Measurements from ENCODE around the gene DUSP3. TPM values are rescaled to one million over a fixed set of nuclear protein-coding genes. Genes with fewer than 3 reads are reported as not detected.

Gene DUSP3
- total RNA-seq (10 to 100 TPM; 15.5 to 19.0 TPM), total RNA-seq (15.3 to 26.5 reads per million in 2 donors)

DNA sequence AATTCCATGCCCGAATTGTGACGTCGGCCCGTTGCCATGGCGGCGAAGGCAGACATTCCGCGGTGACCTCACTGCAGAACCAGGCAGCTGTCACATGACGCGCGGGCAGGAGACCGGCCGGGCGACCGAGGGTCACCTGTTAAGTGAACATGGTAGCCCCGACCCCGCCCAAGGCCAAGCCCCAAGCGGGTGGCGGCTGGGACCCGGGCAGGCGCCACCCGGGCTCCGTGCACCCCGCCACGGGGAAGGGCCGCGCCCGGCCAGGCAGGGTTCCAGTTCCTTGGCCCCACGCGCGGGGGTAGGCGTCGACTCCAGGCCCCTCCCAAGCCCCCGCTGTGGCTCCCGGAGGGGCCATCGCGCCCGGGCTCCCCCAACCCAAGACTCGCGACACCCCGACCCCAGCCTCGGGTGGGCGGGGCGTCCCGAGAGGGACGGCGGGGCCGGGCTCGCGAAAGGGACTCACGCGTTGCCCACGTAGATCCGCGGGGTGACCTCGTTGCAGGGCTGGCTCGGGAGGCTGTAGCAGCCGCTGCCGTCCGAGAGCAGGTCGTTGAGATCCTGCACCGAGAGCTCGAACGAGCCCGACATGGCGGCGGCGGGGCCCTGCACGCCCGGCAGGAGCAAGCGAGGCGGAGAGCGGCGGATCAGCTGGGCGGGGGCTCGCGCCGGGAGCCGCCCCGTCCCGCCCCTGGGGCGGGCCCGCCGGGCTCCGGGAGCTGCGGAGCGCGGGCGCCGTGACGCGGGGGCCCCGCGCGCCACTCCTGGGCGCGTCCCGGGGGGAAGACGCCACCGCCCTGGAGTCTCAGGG, at the start of gene DUSP3:
TSS of gene DUSP3 (minus strand) at position 641 of the 808 bp plus-strand sequence. CDS start at position 588, 53 bp downstream.
- H3K4me1 Mint-ChIP-seq = peaks cover 10% of the 10 kb centered on the region
- H3K27ac Mint-ChIP-seq = no peak within 1 kb of the TSS

DNA sequence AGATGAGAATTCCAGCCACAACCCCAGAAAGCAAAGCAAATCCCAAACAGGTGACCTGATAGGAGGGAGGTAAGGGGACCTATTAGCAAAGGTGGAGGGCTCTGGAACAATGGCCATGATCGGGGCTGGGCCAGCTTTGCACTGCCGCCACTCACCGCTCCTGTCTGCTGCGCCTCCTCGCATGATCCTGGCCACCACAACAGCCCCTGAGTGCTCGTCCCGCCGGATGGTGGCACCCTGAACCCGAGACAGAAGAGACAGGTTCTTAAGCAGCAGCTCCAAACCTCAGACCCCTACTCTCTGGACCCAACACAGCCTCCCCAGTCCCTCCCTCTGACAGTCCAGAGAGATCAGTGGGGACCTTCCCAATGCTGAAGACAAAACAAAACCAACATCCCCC, 48.8 kb upstream of the DUSP3 start:
- DNase-seq (no peak), ATAC-seq (no peak)
- Mint-ChIP-seq H3K36me3 (ENCODE audit: low read depth) (no peaks in the 10 kb centered on the region), H3K27ac (no peak overlapping the region), H3K27me3 (peaks cover 5% of the 10 kb centered on the region), H3K4me1 (peaks cover 6% of the 10 kb centered on the region), H3K4me3 (no peak overlapping the region)
- H3K9me3 ChIP-seq (ENCODE audit: control insufficient read depth, low read length, poor library complexity, severe bottlenecking) = no peaks in the 10 kb centered on the region

More for the DNA sequence above, at the start of gene DUSP3:
- Mint-ChIP-seq H3K27me3 (peaks cover 33% of the 10 kb centered on the region), H3K4me3 (peak within 1 kb of the TSS; percentile 86), H3K36me3 (ENCODE audit: low read depth) (peaks cover 2% of the 10 kb centered on the region)
- ATAC-seq (peak; percentile 97), DNase-seq (peak; percentile 65 to 73 (median 73))
- no peaks in the 10 kb centered on the region for H3K9me3 ChIP-seq (ENCODE audit: control insufficient read depth, low read length, poor library complexity, severe bottlenecking)

DNA sequence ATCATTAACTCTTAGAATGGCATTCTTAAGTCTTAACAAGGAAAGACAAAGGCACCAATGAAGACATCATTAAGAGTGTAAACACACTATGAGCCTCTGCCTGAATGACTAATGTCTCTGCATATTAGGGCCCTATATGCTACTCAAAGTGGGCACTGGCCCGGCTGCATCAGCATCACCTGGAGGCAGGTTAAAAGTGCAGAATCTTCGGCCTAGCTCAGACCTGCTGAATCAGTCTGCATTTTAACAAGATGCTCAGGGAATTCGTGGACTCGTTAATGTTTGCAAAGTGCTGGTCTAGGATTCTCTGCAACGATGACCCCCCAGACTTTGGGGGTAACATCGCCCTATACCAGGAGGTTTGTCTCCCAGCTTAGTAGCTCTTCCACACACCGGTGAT, 47.4 kb upstream of the DUSP3 start:
- no peak overlapping the region for H3K4me3 Mint-ChIP-seq
- ATAC-seq = no peak
- DNase-seq = no peak
- no peaks in the 10 kb centered on the region for H3K9me3 ChIP-seq (ENCODE audit: control insufficient read depth, low read length, poor library complexity, severe bottlenecking)
- no peak overlapping the region for H3K27ac Mint-ChIP-seq
- peaks cover 5% of the 10 kb centered on the region for H3K27me3 Mint-ChIP-seq
- H3K36me3 Mint-ChIP-seq (ENCODE audit: low read depth) = no peaks in the 10 kb centered on the region
- H3K4me1 Mint-ChIP-seq = peaks cover 6% of the 10 kb centered on the region

DNA sequence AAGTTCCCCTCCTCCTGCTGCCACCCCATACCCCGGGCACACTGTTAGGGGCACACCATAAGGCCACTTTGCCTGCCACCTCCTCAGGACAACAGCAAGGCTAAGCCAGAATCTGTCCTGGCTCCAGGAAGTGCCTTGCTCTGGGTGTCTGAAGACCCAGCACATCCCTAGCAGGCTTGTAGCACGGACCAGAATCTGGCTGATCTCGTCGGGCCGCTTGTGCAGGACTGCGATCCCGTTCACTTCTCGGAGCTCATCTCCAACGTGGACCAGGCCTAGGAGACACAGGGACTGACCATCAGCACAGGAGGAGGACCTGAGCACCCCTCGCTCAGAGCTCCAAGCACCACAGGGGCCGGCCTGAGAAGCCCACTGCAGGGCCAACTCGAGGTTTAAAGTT, 46.8 kb upstream of the DUSP3 start:
- DNase-seq = no peak
- peaks cover under 1% of the 10 kb centered on the region for H3K27me3 Mint-ChIP-seq
- H3K27ac Mint-ChIP-seq = no peak overlapping the region
- peaks cover 1% of the 10 kb centered on the region for H3K36me3 Mint-ChIP-seq (ENCODE audit: low read depth)
- ATAC-seq = no peak
- H3K4me3 Mint-ChIP-seq = no peak overlapping the region
- H3K4me1 Mint-ChIP-seq = peaks cover 3% of the 10 kb centered on the region
- H3K9me3 ChIP-seq (ENCODE audit: control insufficient read depth, low read length, poor library complexity, severe bottlenecking) = no peaks in the 10 kb centered on the region

DNA sequence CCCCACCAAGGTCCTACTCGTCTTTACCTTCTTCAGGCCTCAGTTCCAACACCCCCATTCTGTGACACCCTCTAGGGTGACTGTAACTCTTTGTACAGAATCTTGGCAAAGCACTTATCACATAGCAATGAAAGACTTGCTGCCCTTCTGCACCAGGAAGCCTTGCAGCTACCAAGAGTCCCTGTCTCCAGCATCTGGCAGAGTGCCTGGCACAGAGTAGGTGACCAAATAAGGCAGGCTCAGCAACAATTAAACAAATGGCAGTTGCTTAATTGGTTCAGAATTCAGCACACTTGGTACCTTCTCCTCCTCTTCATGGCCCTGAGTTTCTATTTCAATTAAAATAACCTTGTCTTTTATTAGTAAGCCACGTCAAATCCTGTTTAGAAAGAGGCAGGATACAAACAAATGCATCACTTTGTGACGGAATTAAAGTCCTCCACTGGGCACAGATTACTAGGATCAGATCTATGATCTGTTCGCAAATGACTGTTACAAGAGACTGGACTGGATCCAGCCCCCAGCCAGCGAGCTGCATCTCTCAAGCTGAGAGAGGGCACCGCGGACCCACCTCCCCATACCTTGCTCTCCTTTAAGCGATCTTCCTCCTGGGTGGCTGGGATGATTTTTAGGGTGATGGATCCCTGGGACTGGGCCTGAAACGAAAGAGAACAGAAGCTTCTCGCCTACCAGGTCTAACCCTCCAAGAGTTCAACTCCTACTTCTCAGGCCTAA, 44.7 kb upstream of the DUSP3 start:
- no peaks in the 10 kb centered on the region for H3K27me3 Mint-ChIP-seq
- peaks cover 2% of the 10 kb centered on the region for H3K36me3 Mint-ChIP-seq (ENCODE audit: low read depth)
- ATAC-seq = no peak
- peaks cover 3% of the 10 kb centered on the region for H3K4me1 Mint-ChIP-seq
- no peak overlapping the region for H3K27ac Mint-ChIP-seq
- no peaks in the 10 kb centered on the region for H3K9me3 ChIP-seq (ENCODE audit: control insufficient read depth, low read length, poor library complexity, severe bottlenecking)
- no peak for DNase-seq
- H3K4me3 Mint-ChIP-seq = no peak overlapping the region

DNA sequence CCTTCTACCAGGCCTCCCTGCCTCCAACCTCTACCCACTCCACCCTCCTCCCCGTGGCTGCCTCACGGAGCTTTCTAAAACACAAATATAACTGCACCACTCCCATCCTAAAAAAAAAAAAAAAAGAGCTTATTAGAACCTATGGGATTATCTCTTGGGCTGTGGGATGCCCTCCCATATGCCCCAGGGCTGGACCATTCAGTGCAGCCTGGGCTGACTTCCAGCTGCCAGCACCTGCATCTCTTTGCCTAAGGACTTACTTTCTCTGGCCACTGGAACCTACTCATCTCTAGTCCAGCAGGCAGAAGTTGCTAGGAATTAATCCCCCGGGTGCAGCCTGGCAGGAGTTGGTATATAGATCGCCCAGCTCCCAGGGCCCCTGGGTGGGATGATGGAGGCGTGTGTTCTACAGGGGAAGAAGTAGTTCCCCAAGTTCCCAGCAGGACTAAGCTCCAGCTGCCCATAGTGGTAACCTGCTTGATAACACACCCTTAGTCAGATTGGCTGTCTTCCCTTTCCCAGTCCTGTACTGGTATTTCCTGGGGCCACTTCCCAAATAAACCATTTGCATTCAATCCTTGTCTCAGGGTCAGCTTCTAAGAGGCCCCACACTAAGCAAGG, 43.9 kb upstream of the DUSP3 start:
- no peak for ATAC-seq
- H3K36me3 Mint-ChIP-seq (ENCODE audit: low read depth) = peaks cover 2% of the 10 kb centered on the region

DNA sequence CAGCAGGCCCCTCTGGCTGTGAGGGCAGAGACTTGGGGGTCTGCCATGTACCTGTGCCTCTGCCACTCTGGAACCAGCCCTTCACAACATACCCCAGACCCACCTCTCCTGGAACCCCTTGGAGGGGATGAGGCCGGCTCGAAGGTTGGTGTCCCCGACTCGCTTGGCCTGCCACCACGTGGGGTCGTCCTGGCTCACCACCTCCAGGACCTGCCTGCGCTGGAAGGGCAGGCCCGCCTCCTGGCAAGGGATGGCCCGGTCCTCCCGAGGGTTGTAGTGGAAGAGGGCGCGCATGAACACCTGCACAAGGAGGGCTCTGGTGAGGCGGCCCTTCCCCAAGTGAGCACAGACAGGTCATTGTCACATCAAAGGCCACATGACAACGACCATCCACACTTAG, 42.0 kb upstream of the DUSP3 start:
- no peak overlapping the region for H3K4me3 Mint-ChIP-seq
- no peaks in the 10 kb centered on the region for H3K27me3 Mint-ChIP-seq
- no peaks in the 10 kb centered on the region for H3K9me3 ChIP-seq (ENCODE audit: control insufficient read depth, low read length, poor library complexity, severe bottlenecking)
- no peak for DNase-seq
- no peak overlapping the region for H3K27ac Mint-ChIP-seq
- ATAC-seq = no peak
- H3K4me1 Mint-ChIP-seq = peaks cover 3% of the 10 kb centered on the region
- H3K36me3 Mint-ChIP-seq (ENCODE audit: low read depth) = peaks cover 2% of the 10 kb centered on the region

More for the DNA sequence above, 43.9 kb upstream of the DUSP3 start:
- DNase-seq = no peak
- H3K4me3 Mint-ChIP-seq = no peak overlapping the region
- no peaks in the 10 kb centered on the region for H3K9me3 ChIP-seq (ENCODE audit: control insufficient read depth, low read length, poor library complexity, severe bottlenecking)
- H3K27me3 Mint-ChIP-seq = no peaks in the 10 kb centered on the region
- no peak overlapping the region for H3K27ac Mint-ChIP-seq
- H3K4me1 Mint-ChIP-seq = peaks cover 3% of the 10 kb centered on the region

DNA sequence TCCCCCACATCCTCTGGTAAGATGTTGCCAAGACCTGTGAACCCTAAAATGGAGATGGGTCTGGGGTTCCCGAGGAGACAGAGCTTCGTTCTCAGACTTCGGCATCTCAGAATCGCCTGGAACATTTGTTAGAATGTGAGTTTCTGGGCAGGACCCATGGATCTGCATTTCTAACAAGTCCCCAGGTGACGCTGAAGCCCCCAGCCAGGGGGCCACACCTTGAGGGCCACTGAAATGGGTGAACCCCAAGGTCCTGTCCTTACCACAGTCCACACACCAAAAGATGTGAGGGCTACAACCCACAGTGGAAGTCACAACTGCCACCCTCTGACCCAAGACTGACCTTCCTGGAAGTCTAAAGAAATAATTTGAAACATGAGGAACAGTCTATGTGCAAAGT, 40.2 kb upstream of the DUSP3 start:
- no peaks in the 10 kb centered on the region for H3K27me3 Mint-ChIP-seq
- H3K9me3 ChIP-seq (ENCODE audit: control insufficient read depth, low read length, poor library complexity, severe bottlenecking) = no peaks in the 10 kb centered on the region
- H3K4me1 Mint-ChIP-seq = peaks cover 3% of the 10 kb centered on the region
- DNase-seq (no peak), ATAC-seq (no peak)
- no peak overlapping the region for H3K27ac Mint-ChIP-seq
- H3K36me3 Mint-ChIP-seq (ENCODE audit: low read depth) = peaks cover 2% of the 10 kb centered on the region
- no peak overlapping the region for H3K4me3 Mint-ChIP-seq

DNA sequence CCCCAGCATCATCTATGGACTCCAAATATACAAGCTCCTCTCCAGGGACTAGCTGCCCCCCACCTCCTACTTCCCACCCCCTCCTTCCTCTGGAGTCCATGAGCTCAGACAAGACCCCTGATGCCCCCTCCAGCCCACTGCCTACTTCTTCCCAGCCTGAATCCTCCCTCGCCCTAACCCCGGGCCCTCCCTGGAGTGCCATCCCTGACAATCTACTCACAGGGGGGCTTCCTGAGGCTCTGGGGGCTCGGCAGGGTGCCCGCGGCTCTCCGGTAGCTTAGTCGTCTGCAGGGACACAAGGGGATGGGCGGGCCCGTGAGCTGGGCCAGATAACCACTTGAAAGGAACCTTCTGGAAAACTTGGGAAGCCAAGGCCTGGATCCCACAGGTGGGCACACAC, 39.0 kb upstream of the DUSP3 start:
- Mint-ChIP-seq H3K4me3 (no peak overlapping the region), H3K36me3 (ENCODE audit: low read depth) (peaks cover 2% of the 10 kb centered on the region), H3K27me3 (peaks cover 7% of the 10 kb centered on the region), H3K4me1 (no peaks in the 10 kb centered on the region), H3K27ac (no peak overlapping the region)
- ATAC-seq = no peak
- no peaks in the 10 kb centered on the region for H3K9me3 ChIP-seq (ENCODE audit: control insufficient read depth, low read length, poor library complexity, severe bottlenecking)
- DNase-seq = no peak

DNA sequence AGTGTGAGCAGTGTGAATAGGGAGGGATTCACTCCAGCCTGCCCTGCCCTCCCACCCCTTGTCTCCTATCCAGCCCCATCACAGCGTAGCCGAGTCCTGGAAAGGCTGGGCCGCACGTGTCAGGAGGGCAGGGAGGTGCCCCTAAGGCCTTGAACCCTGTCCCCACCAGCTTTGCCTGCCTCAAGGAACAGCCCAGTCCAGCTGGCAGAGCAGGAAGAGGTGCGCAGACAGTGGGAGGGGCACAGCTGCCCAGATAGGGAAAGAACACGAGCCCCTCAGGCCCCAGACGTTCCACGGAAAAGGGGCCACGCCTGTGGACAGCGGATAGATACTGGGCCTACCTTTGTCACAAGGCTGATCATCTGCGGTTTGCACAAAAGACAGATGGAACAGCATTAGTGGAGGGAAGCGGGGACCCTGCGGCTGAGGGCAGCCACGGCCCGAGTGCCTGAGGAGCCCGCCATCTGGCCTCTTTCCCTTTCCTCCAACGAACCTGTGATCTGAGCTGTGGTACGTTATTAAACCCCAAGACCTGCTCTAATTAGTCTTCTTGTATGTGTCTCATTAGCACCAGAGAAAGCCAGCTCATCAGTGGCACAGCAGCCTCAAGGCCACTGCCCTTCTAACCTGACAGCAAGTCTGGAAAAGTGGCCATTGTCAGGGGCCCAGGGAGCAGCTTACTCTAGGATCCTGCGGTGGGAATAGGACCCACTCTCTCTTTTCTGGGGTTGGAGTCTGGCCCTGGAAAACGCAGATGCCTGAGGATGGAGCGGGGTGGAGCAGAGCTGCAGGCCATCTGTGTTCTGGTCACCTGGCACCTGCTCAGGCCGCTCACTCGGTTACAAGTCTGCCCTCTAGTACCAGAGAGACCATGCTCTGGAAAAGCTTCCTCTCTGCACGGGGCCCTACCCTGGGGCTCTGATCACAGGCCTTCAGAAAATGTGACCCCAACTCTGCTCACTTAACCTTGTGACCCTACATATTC, 37.9 kb upstream of the DUSP3 start:
- no peak for DNase-seq
- Mint-ChIP-seq H3K4me1 (no peaks in the 10 kb centered on the region), H3K27ac (no peak overlapping the region), H3K4me3 (no peak overlapping the region), H3K36me3 (ENCODE audit: low read depth) (peaks cover 2% of the 10 kb centered on the region), H3K27me3 (peaks cover 16% of the 10 kb centered on the region)
- H3K9me3 ChIP-seq (ENCODE audit: control insufficient read depth, low read length, poor library complexity, severe bottlenecking) = no peaks in the 10 kb centered on the region
- no peak for ATAC-seq

DNA sequence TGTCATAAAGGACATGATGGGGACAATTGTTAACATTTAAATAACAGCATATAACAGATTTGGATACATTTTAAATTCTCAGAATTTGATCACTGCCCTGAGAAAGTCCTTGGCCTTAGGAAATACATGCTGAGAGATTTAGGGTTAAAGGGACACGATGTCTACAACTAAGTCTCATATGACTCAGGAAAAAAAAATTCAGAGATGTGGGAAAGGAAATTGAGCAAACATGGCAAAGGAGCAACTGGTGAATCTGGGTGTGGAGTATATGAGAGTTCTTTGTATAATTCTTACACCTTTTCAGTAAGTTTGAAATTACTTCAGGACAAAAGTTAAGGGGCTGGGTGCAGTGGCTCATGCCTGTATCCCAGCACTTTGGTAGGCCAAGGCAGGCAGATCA, 35.9 kb upstream of the DUSP3 start:
- ATAC-seq = no peak
- no peaks in the 10 kb centered on the region for H3K4me1 Mint-ChIP-seq
- no peaks in the 10 kb centered on the region for H3K9me3 ChIP-seq (ENCODE audit: control insufficient read depth, low read length, poor library complexity, severe bottlenecking)
- H3K27me3 Mint-ChIP-seq = peaks cover 20% of the 10 kb centered on the region
- H3K27ac Mint-ChIP-seq = no peak overlapping the region
- H3K4me3 Mint-ChIP-seq = no peak overlapping the region
- DNase-seq = no peak
- H3K36me3 Mint-ChIP-seq (ENCODE audit: low read depth) = no peaks in the 10 kb centered on the region

DNA sequence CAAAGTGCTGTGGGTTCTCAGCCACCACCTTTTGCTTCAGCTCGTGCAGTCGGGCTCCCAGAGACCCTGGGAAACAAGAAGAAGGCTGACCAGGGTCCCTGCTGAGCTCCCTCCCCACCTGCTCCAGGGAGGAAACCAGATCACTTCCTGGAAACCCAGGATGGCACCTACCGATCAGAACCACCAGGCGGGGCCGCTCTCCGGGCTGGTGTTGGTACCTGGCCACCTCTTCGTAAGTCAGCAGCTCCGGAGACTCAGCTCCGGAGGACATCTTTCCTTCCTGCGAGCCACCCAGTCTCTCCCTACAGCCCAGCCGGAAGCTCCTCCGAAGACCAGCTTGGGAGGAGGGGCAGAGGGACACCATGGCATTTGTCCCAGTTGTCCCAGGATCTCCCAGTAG, 35.2 kb upstream of the DUSP3 start:
- ATAC-seq (no peak), DNase-seq (no peak)
- peaks cover 20% of the 10 kb centered on the region for H3K27me3 Mint-ChIP-seq
- H3K36me3 Mint-ChIP-seq (ENCODE audit: low read depth) = no peaks in the 10 kb centered on the region
- no peak overlapping the region for H3K27ac Mint-ChIP-seq
- no peaks in the 10 kb centered on the region for H3K4me1 Mint-ChIP-seq
- H3K9me3 ChIP-seq (ENCODE audit: control insufficient read depth, low read length, poor library complexity, severe bottlenecking) = no peaks in the 10 kb centered on the region
- no peak overlapping the region for H3K4me3 Mint-ChIP-seq

Measured in T-helper 17 cell (primary cell).